Sigmoid colon (tissue), 3 donors: ENCODE data around the gene NEAT1.

Experiments used
- CTCF ChIP-seq, 4 experiments: fragments of 450-650 bp in 3 of 4; fragments of 200-600 bp in 1 of 4; IDR thresholded peaks; one replicate each; pipeline ENCODE4 v1.5.1; 2016 to 2019; ENCODE audit warnings: antibody characterized with exemption in 4 of 4, mild to moderate bottlenecking in 3 of 4, moderate library complexity in 2 of 4
- POLR2A ChIP-seq, 2 donors: fragments of 450-650 bp; IDR thresholded peaks; one replicate each; pipeline ENCODE4 v1.6.1; 2016; ENCODE audit warnings: antibody characterized with exemption in 2 of 2, mild to moderate bottlenecking in 2 of 2, moderate library complexity in 2 of 2

GRCh38 chr11:65446446-65447277 lies 24.1 kb downstream of the NEAT1 start:
- TF ChIP-seq CTCF (IDR thresholded peaks at IDR 0.05) (no peak), POLR2A (IDR thresholded peaks at IDR 0.05) (no peak)
